Caco-2 (cell line): ENCODE data around the gene THADA. TPM values are rescaled to one million over a fixed set of nuclear protein-coding genes. Genes with fewer than 3 reads are reported as not detected.

Experiments used
- BruUV-seq: library from RNA; stranded (reverse); fragments of 400-500 nt; replicated peaks from 2 replicates; lab custom pipeline; 2021; lab: Mats Ljungman, UMichigan
- CTCF ChIA-PET: fragments of 300-600 bp; sonication (Branson Sonifier 250); formaldehyde crosslinking; loops from one replicate; lab custom pipeline; 2022; ENCODE audit warnings: antibody characterized with exemption; lab: Charles Lee
- POLR2A ChIA-PET: fragments of 300-600 bp; sonication (Branson Sonifier 250); formaldehyde crosslinking; loops from one replicate; lab custom pipeline; 2022; ENCODE audit warnings: antibody characterized with exemption; lab: Charles Lee
- DNase-seq, 2 experiments: peaks; one replicate each; pipeline versions ENCODE4 v3.0.0 to v3.0.0-alpha.2; 2020 to 2022
- H3K27me3 ChIP-seq: replicated peaks from 2 replicates; pipeline ENCODE4 v1.6.0; 2011; ENCODE audit warnings: low read length; ENCODE audit not compliant: control insufficient read depth, insufficient read depth
- H3K36me3 ChIP-seq: 2 replicates; pipeline ENCODE4 v1.5.1; 2011; ENCODE audit warnings: low read length; ENCODE audit not compliant: control insufficient read depth, insufficient read depth
- H3K4me1 ChIP-seq: fragments of 250-450 bp; sonication (Bioruptor Pico); 2 replicates; pipeline ENCODE4 v1.5.1; 2020; ENCODE audit warnings: mild to moderate bottlenecking
- H3K4me3 ChIP-seq: 2 replicates; pipeline ENCODE4 v1.5.1; 2011; ENCODE audit warnings: low read depth, mild to moderate bottlenecking, control low read depth, low read length
- H3K9me3 ChIP-seq: fragments of 250-450 bp; sonication (Bioruptor Pico); 2 replicates; pipeline ENCODE4 v1.5.1; 2020; ENCODE audit warnings: mild to moderate bottlenecking, moderate library complexity
- H3K27ac Mint-ChIP-seq: one replicate; pipeline ENCODE4 v1.8.0; 2022; ENCODE audit warnings: mixed read lengths; ENCODE audit not compliant: unreplicated experiment
- H3K27me3 Mint-ChIP-seq: one replicate; pipeline ENCODE4 v1.8.0; 2022; ENCODE audit warnings: mixed read lengths; ENCODE audit not compliant: insufficient read depth, unreplicated experiment
- H3K36me3 Mint-ChIP-seq: one replicate; pipeline ENCODE4 v1.8.0; 2022; ENCODE audit warnings: mild to moderate bottlenecking, mixed read lengths; ENCODE audit not compliant: insufficient read depth, unreplicated experiment
- H3K4me1 Mint-ChIP-seq: one replicate; pipeline ENCODE4 v1.8.0; 2022; ENCODE audit warnings: low read depth, mixed read lengths; ENCODE audit not compliant: unreplicated experiment
- H3K4me3 Mint-ChIP-seq: one replicate; pipeline ENCODE4 v1.8.0; 2022; ENCODE audit warnings: mild to moderate bottlenecking, moderate library complexity, mixed read lengths; ENCODE audit not compliant: unreplicated experiment
- H3K9me3 Mint-ChIP-seq: one replicate; pipeline ENCODE4 v1.8.0; 2022; ENCODE audit warnings: mixed read lengths; ENCODE audit not compliant: unreplicated experiment
- CTCF ChIP-seq, 2 experiments: fragments of 200-600 bp in 1 of 2; IDR thresholded peaks; 1 replicate in 1 of 2; 2 replicates in 1 of 2; pipeline versions ENCODE4 v1.5.1 to v1.8.0; 2011 to 2022; ENCODE audit warnings: antibody characterized with exemption in 1 of 2, control low read depth in 1 of 2, inconsistent platforms in 1 of 2, low read depth in 1 of 2, low read length in 1 of 2, mild to moderate bottlenecking in 1 of 2, moderate library complexity in 1 of 2; ENCODE audit not compliant: insufficient read depth in 1 of 2, severe bottlenecking in 1 of 2, unreplicated experiment in 1 of 2
- intact Hi-C: fragments of 100-400 bp; cut with micrococcal nuclease; formaldehyde crosslinking; loops from one replicate; pipeline ENCODE4 v1.10.0; 2022; ENCODE audit not compliant: unreplicated experiment
- total RNA-seq: library from RNA; stranded (reverse); gene quantifications from 2 replicates; pipeline ENCODE4 v1.2.3, GENCODE V29; 2022

The THADA gene
- total RNA-seq, 1 experiment from 2014 or later, result 33.8 TPM

- Mint-ChIP-seq H3K36me3 (peaks cover 85% of the 10 kb centered on the region), H3K27me3 (no peaks in the 10 kb centered on the region), H3K4me1 (peaks cover 30% of the 10 kb centered on the region), H3K9me3 (no peaks in the 10 kb centered on the region), H3K27ac (peak overlapping the region; percentile 76), H3K4me3 (peak overlapping the region; percentile 70)
- intact Hi-C loops, result loop anchor here (1.0 to 2.0 kb wide), 2 partner anchors 92 to 246 kb away; no protein-coding TSS in a partner anchor
- POLR2A ChIA-PET, result interaction anchor here (0.6 to 3.1 kb wide), 5 partner anchors 13 to 243 kb away, joined by 3 to 9 read pairs (median 4); no protein-coding TSS in a partner anchor
- CTCF ChIA-PET, result interaction anchor here (1.0 to 2.8 kb wide), 11 partner anchors 14 to 274 kb away, joined by 3 to 13 read pairs (median 6); no protein-coding TSS in a partner anchor
- Histone ChIP-seq H3K4me1 (peaks cover 35% of the 10 kb centered on the region), H3K36me3 (peaks cover 21% of the 10 kb centered on the region), H3K9me3 (no peaks in the 10 kb centered on the region), H3K27me3 (no peaks in the 10 kb centered on the region), H3K4me3 (peak overlapping the region; percentile 98)
- BruUV-seq, result no TSS peak
- DNase-seq, result peak; percentile 62 to 81
- no peak for TF ChIP-seq CTCF (IDR thresholded peaks at IDR 0.05; ENCODE audit: insufficient read depth in 1 of 2, low read depth in 1 of 2, low read length in 1 of 2, severe bottlenecking in 1 of 2, unreplicated experiment in 1 of 2)
These were observed 374.6 kb downstream of the THADA start for GRCh38 chr2:43221124-43221762.

- Mint-ChIP-seq H3K4me1 (peaks cover 30% of the 10 kb centered on the region), H3K36me3 (peaks cover 80% of the 10 kb centered on the region), H3K27ac (peak overlapping the region; percentile 76), H3K4me3 (peak overlapping the region; percentile 70), H3K9me3 (no peaks in the 10 kb centered on the region), H3K27me3 (no peaks in the 10 kb centered on the region)
- H3K4me1 ChIP-seq, result peaks cover 35% of the 10 kb centered on the region
- no TSS peak for BruUV-seq
- H3K36me3 ChIP-seq, result peaks cover 20% of the 10 kb centered on the region
- intact Hi-C loops, result loop anchor here (1.0 to 2.0 kb wide), 5 partner anchors 20 to 361 kb away; no protein-coding TSS in a partner anchor
- H3K9me3 ChIP-seq, result no peaks in the 10 kb centered on the region
- no peak for DNase-seq
- H3K27me3 ChIP-seq, result no peaks in the 10 kb centered on the region
- TF ChIP-seq CTCF (IDR thresholded peaks at IDR 0.05; ENCODE audit: insufficient read depth in 1 of 2, low read depth in 1 of 2, low read length in 1 of 2, severe bottlenecking in 1 of 2, unreplicated experiment in 1 of 2), result no peak
- CTCF ChIA-PET, result interaction anchor here (0.7 to 2.8 kb wide), 10 partner anchors 13 to 274 kb away, joined by 3 to 13 read pairs (median 6); no protein-coding TSS in a partner anchor
- peak overlapping the region; percentile 98 for H3K4me3 ChIP-seq
- POLR2A ChIA-PET, result interaction anchor here (1.1 to 3.1 kb wide), 3 partner anchors 21 to 241 kb away, joined by 3 to 9 read pairs (median 3); no protein-coding TSS in a partner anchor
These were observed 375.1 kb downstream of the THADA start for GRCh38 chr2:43220760-43221123.

- H3K4me1 ChIP-seq, result peaks cover 38% of the 10 kb centered on the region
These were observed 375.5 kb downstream of the THADA start for GRCh38 chr2:43220229-43220751.

More at GRCh38 chr2:43220229-43220751, 375.5 kb downstream of the THADA start:
- CTCF ChIA-PET, result interaction anchor here (0.6 to 2.8 kb wide), 12 partner anchors 13 to 274 kb away, joined by 3 to 13 read pairs (median 6); no protein-coding TSS in a partner anchor
- Histone ChIP-seq H3K36me3 (peaks cover 17% of the 10 kb centered on the region), H3K4me3 (peak overlapping the region; percentile 98), H3K9me3 (no peaks in the 10 kb centered on the region), H3K27me3 (no peaks in the 10 kb centered on the region)
- POLR2A ChIA-PET, result interaction anchor here (0.6 to 3.1 kb wide), 8 partner anchors 20 to 245 kb away, joined by 3 to 9 read pairs (median 4); no protein-coding TSS in a partner anchor
- Mint-ChIP-seq H3K4me3 (peak overlapping the region; percentile 70), H3K27ac (peak overlapping the region; percentile 76), H3K36me3 (peaks cover 76% of the 10 kb centered on the region), H3K9me3 (no peaks in the 10 kb centered on the region), H3K27me3 (no peaks in the 10 kb centered on the region), H3K4me1 (peaks cover 30% of the 10 kb centered on the region)
- TSS peak; percentile 75 for BruUV-seq
- TF ChIP-seq CTCF (IDR thresholded peaks at IDR 0.05; ENCODE audit: insufficient read depth in 1 of 2, low read depth in 1 of 2, low read length in 1 of 2, severe bottlenecking in 1 of 2, unreplicated experiment in 1 of 2), result no peak
- DNase-seq, result no peak
- intact Hi-C loops, result loop anchor here (1.0 to 2.0 kb wide), 4 partner anchors 20 to 361 kb away; no protein-coding TSS in a partner anchor
